ENCODE results near the gene TECPR1.
A peak's percentile ranks its signal among the peaks of the same experiment; 100 is the strongest.

Gene TECPR1

DNA sequence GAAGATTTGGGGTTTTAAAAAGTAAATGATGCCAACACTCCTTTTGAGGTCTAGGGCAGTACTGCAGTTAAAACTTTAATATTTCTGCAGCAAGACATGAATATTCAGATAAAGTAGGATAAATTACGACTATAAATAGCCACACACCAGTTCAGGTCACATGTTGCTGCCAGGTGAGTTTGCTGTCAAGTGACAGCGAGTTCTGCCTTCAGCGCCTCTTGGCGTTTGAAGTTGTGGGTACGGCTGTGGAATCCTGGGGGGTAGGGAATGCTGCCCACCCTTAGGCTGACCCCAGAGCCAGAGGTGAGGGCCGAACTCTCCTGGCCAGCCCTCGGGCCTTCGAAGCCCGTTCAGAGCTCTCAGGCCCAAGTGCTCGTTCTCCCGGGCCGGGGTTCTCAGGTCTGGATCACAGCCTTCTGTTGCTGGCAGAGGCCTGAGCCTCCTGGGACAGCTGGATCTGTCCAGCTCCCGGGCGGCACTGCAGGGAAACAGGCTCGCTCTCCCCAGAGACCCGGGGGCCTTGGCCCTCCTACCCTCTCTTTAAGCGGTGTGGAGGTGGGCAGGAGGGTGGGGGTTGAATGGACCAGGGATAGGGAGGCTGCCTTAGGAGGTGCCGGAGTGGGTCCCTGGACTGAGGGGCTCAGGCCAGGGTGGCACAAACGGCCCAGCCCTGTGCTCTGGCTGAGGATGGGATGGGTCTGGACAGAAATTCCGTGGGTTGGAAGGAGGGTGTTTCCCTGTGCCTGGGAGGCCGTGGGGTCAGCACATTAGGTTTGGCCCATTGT, 34.9 kb upstream of the TECPR1 start:
- TF ChIP-seq, protein P1, sequence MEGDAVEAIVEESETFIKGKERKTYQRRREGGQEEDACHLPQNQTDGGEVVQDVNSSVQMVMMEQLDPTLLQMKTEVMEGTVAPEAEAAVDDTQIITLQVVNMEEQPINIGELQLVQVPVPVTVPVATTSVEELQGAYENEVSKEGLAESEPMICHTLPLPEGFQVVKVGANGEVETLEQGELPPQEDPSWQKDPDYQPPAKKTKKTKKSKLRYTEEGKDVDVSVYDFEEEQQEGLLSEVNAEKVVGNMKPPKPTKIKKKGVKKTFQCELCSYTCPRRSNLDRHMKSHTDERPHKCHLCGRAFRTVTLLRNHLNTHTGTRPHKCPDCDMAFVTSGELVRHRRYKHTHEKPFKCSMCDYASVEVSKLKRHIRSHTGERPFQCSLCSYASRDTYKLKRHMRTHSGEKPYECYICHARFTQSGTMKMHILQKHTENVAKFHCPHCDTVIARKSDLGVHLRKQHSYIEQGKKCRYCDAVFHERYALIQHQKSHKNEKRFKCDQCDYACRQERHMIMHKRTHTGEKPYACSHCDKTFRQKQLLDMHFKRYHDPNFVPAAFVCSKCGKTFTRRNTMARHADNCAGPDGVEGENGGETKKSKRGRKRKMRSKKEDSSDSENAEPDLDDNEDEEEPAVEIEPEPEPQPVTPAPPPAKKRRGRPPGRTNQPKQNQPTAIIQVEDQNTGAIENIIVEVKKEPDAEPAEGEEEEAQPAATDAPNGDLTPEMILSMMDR (conservative IDR thresholded peaks at IDR 0.05; ENCODE audit: low read depth, low read length) = no peak
- DNase-seq (ENCODE audit: low read depth) = no peak
- H3K4me3 ChIP-seq (ENCODE audit: low read length) = peak overlapping the region; percentile 29

DNA sequence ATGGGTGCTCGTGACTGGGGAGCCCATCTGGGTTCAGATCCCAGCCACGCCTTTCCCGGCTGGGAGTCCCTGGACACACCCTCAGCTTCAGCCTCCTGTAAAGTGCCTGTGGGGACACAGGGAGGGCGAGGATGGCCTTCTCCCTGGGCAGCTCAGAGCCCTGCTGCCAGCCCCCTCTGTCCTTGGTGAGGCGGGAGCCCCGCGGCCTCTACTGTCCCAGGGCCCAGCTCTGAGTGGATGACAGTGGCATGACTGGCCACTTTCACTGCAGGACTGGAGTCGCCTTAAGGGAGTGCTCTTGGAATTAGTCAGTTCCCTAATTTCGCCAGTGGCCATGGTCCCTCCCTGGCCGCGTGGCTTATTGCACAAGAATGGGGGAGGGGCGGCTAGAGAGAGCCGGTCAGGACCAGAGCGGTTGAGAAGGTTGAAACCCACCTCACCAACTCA, 34.1 kb upstream of the TECPR1 start:
- TF ChIP-seq, protein P1 (conservative IDR thresholded peaks at IDR 0.05; ENCODE audit: low read depth, low read length) = no peak
- H3K4me3 ChIP-seq (ENCODE audit: low read length) = peak overlapping the region; percentile 29
- no peak for DNase-seq (ENCODE audit: low read depth)

DNA sequence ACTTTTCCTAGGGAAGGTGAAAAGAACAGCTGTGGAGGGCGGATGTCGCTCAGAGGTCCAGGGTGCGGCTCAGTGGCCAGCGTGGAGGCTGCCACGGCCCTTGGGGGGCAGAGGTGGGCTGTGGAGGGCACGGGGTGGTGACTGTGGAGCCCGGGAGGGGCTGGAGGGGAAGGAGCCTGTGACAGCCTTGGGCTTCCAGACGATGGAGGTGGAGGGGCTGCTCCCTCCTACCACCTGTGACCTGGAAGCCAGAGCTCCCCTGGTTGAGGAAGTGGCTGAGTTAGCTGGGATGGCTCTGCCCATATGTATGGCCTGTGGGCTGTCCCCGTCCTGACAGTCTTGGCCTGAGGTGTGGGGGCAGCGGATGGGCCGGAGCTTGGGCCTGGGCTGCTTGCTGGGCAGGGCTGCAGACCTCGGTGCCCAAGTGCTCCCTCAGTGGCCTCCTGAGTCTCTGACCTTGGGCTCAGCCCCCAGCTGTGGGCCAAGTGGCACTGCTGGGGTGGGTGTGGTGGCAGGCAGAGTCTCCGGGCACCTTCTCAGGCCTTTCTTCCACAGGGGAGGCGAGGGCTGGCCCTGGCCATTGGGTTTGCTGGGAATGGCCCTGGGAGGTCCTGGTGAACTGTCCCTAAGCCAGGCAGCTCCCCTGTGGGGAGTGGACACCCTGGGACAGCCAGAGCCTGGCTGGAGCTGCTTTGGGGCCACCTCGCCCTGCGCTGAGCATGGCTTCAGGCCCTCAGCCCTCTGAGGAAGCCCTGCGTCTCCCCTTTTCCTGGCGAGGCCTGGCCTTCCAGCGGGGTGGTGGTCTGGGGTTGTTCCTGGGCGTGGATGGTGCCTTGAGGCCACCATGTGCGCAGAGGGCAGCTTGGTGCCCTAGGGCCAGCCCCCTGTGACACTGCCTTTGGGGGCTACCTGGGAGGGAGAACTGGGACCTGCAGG, 33.4 kb upstream of the TECPR1 start:
- TF ChIP-seq, protein P1 (conservative IDR thresholded peaks at IDR 0.05; ENCODE audit: low read depth, low read length) = no peak
- H3K4me3 ChIP-seq (ENCODE audit: low read length) = peak overlapping the region; percentile 91
- no peak for DNase-seq (ENCODE audit: low read depth)

DNA sequence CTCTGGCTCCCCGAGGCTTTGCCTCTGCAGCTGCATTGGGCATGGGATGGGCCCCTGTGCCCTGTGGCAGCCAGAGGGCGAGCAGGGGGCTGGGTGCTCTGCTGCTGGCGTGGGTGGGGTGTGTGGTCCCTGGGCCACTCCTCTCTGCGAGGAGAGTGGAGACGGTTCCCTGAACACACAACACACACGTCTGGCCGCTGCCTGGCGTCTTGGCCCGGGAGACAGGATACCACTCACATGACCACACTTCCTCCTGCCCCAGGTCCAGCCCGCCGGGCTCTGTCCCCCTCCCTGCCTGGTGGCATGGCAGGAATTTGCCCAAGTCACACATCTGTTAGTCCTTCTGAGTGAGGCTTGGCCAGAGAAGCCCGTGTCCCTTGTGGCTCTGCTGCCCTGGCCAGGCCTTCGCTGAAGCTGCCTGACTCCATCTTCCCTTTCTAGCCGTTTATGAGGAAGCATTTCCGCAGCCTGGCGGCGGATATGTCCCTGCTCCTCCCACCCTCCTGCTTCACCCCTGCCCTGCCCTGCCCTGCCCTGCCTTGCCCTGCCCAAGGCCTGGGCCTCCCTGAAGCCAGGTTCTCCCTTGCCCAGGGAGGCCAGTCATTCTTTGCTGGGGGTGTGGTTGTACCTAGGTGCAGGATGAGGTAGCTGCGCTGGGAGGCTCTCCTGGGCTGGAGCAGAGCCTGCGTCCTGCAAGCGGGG, 32.5 kb upstream of the TECPR1 start:
- no peak for DNase-seq (ENCODE audit: low read depth)
- TF ChIP-seq, protein P1 (conservative IDR thresholded peaks at IDR 0.05; ENCODE audit: low read depth, low read length) = no peak
- H3K4me3 ChIP-seq (ENCODE audit: low read length) = peak overlapping the region; percentile 91

DNA sequence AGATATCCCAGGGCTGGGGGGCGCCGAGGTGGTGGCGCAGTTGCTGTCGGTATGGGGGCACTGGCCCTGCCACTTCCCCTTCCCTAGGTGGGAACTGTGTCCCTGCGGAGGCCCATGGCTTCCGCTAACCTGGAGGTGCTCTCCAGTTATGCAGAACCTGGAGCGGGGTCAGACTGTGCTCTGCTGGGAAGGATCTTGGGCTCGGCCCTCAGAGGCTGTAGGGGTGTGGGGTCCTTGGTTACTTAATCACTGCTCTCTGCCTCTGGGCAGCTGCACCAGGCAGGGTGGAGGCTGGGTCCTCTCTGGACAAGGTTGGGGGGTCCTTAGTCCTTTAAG, 31.8 kb upstream of the TECPR1 start:
- peak overlapping the region; percentile 91 for H3K4me3 ChIP-seq (ENCODE audit: low read length)
- no peak for DNase-seq (ENCODE audit: low read depth)
- TF ChIP-seq, protein P1 (conservative IDR thresholded peaks at IDR 0.05; ENCODE audit: low read depth, low read length) = no peak

DNA sequence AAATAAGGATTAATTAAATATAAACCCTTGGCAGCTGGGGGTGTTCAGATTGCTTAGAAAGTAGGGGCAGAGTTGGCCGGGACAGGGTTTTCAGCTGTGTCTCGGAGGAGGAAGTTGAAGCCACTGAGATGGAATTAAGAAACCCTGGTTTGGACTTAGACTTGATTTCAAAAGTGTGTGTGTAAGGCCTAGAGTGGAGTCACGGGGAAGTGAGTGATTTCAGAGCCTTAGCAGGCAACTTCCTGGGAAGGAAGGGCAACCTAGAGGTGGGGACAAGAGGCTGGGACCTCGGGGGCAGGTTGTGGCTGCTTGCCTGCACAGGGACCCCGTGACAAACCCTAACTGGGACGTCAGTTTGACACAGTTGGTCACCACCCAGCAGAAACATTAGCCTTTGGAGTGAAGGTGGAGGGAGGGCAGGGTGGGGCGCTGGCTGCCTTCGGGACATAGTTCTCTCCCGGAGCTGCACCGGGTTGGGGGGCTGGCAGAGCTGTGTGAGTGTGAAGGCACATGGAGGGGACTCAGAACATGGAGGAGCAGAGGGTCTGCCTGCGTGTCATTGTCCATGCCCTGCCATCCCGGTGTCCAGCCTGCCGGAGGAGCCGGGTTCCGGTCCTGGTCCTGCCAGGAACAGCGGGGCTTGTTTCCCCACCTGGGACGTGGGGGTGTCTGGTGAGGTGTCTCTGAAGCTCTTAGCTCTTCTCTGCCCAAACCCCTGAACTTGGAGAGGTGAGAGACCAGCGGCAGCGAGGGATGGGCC, 31.3 kb upstream of the TECPR1 start:
- H3K4me3 ChIP-seq (ENCODE audit: low read length) = peak overlapping the region; percentile 91
- TF ChIP-seq, protein P1 (conservative IDR thresholded peaks at IDR 0.05; ENCODE audit: low read depth, low read length) = no peak
- peak; percentile 61 for DNase-seq (ENCODE audit: low read depth)

All from retinal pigment epithelial cell (primary cell).